GM15510 (cell line): Measurements from ENCODE around the gene TSSK3.

Experiments used
- POLR2A ChIP-seq: IDR thresholded peaks from 3 replicates; pipeline ENCODE4 v1.6.1; 2011; ENCODE audit warnings: borderline replicate concordance; ENCODE audit not compliant: insufficient read length; ENCODE audit errors: extremely low read depth

Gene TSSK3

GRCh38 chr1:32377541-32378220 lies 15.3 kb downstream of the TSSK3 start:
- TF ChIP-seq POLR2A = no peak

DNA sequence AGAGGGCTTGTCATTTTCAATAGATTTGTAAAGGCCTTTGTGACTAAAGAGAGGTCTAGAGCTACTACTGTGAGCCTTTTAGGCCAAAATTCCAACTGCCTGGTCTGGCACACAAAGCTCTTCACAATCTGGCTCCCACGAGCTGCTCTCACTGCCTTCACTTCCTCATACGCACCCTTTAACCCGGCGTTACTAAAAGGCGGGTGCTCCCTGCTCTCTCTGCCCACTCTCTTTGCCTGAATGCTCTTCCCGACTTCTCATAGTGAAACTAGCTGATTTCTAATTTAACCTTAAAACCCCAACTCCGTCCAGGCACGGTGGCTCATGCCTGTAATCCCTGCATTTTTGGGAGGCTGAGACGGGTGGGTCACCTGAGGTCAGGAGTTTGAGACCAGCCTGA lies 17.7 kb downstream of the TSSK3 start:
- no peak for TF ChIP-seq POLR2A

GRCh38 chr1:32386676-32387392 lies 24.5 kb downstream of the TSSK3 start:
- no peak for TF ChIP-seq POLR2A

DNA sequence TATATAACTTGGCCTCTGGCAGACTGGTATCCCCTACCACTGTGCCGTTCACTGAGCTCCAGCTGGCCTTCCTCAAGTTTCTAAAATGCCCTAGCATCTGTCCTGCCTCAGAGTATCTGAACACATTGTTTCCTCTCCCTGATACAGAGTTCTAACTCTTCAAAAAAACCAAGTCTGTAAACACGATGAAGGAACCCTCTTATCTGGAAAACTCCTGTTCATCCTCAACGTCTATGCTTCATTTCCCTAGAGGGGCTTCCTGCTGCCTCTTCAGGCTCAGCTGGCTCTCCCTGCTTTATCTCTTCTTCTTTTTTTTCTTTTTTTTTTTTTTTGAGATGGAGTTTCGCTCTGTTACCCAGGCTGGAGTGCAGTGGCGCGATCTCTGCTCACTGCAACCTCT lies 26.3 kb downstream of the TSSK3 start:
- TF ChIP-seq POLR2A = no peak

DNA sequence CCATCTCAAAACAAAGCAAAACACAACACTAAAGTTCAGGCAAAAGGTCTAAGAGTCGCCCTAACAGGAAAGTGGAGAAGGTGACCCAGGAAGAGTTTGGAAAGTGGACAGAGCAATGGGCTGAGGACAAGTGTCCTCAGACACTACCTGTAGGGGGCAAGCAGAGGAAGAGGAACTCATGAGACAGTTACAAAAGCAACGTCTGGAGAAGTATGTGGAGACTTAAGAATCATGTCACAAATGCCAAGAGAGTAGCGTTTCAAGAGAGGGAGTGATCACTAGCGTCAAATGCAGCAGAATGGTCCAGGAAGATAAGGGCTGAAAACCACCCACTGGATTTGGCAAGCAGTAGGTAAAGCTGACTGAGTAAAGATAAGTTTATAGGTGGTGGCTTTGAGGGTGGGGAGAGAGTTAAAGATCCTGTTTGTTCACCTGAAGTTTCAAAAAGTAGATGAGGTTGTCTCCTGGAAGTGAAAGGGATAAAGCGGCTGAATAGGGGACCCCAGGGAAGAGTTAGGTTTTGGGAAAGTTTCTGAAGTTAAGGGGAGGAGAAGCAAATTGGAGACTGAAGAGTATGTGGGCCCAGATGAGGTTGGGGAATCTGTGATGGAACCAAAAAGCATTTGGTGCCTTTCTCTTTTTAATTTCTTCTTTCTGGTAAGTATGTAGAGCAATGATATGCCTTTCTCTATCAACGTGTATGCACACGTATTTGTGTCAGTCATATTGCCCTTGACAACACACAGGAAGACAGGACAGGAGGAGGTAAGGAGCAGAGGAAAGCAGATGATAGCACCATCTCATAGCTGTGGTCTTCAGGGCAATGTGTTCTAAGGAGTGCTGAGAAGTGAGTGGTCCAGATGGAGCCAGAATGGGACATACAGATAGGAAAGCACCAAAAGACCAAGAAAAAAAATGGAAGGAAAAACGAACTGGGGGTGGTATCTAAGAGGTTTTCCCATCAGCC lies 28.8 kb downstream of the TSSK3 start:
- no peak for TF ChIP-seq POLR2A

DNA sequence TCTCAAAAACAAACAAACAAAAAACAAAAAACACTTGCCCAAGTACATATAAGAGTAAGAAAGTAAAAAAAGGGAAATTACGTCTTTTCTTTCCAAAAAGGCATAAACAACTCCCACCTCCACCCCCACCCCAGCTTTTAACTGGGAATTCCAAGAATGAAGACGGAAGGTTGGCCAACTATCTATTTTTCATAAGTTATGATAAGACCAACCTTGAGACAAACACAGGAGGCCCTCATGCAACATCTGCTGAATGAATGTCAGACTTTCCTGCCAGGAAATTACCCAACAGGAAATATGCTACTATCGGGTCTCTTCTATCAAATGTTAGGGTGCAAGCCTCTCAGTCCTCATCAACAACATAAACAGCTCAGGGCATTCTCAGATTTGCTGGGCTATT lies 30.0 kb downstream of the TSSK3 start:
- no peak for TF ChIP-seq POLR2A

GRCh38 chr1:32393136-32393535 lies 30.8 kb downstream of the TSSK3 start:
- no peak for TF ChIP-seq POLR2A

DNA sequence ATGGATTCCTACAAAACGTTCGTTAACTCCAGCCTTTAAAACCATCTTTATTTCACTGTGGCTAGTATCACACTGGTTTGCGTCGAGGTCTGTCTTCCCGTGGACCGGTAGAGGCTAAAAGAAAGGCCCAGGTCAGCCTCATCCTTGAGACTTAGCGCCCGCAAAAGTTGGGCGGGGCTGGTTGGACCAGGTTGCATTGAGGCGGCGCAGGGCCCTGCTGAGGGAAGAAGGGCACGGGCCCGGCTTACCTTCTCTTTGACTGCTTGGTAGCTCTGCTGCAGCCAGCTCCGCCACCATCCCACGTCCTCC lies 31.4 kb downstream of the TSSK3 start:
- no peak for TF ChIP-seq POLR2A

DNA sequence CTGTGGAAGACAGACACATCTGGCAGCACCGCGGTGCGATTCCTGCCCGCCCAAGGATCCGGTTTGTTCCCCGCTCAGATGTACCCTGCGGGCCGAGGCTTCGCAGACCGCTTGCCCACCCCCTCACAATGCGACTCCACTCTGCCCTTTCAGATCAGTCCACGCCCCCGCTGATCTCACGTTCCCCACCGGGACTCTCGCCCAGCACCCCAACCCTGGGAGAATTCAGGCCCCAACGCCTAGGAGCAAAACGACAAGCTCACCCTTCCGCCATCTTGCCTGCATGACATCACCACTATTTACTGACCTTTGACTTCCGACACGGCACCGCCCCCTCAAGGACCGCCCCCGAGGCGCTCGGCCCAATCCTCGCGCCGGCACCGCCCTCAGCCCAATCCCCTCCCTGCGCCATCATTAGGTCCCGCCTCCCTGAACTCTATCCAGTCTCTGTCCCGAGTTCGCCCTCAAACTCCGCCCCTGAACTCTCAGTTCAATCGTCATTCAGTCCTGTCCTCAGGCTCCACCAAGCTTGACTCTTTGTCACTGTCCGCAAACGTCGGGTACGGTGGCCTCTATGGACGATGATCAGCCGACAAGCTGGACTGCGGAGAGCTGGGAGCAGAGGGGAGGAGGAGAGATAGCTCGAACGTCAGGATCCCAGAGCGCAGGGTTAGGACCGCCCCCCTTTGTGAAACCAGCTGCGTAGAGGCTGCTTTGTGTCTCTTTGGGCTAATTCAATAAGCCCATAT lies 32.0 kb downstream of the TSSK3 start, which contains the start of gene BSDC1:
Gene BSDC1, minus strand, starts transcription at position 301 of the 749 bp plus-strand sequence. Its CDS starts 27 bp downstream, at position 274.
- peak; percentile 80 for TF ChIP-seq POLR2A

DNA sequence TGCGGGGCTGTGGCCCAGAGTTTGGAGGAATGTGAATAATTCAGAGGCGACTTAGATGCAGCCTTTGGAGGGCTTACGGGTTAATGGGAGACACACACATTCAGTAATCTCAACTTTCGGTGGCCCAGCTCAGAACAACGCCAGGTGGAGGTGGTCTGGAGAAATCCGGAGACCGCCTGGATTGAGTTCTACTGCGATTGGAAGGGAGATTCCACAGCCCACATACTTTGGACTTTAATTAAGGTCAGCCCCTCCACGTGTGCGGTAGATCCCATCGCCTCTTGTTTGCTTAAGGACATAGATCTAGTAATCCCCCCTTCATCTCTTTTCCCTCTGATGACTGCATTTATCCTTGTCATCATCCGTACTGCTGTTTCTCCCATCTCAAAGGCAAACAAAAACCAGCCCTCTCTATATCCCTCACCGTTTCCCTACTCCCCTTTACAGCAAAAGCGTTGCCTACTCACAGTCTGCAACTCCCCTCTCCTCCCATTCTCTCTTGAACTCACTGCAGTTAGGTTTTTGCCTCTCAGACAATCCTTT lies 32.6 kb downstream of the TSSK3 start:
- no peak for TF ChIP-seq POLR2A

- no peak for TF ChIP-seq POLR2A
Observed at GRCh38 chr1:32398401-32398800, 36.1 kb downstream of the TSSK3 start.

DNA sequence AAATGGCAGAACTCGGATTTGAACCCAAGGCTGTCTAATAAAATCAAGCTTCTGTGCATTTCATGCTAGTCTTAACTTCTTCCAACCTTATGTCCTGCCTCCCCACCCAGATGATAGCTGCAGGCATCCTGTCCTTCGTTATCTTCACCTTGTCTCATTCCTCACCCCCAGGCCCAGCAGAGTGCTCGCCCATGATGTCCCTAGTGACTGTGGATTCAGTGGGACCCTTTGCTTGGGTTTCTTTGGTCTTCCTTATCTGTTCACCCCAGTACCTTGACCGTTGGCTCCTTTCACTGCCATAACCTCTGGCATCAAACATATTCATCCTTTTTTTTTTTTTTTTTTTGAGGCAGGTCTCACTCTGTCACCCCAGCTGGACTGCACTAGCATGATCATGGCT lies 37.5 kb downstream of the TSSK3 start:
- no peak for TF ChIP-seq POLR2A

GRCh38 chr1:32400876-32401631 lies 38.7 kb downstream of the TSSK3 start:
- no peak for TF ChIP-seq POLR2A
